Activated T-cell treated with anti-CD3 and anti-CD28 coated beads, Interleukin-2, amount 50 U/mL, for 4 hours (primary cell): ENCODE measurements around the gene SGO1. TPM values are rescaled to one million over a fixed set of nuclear protein-coding genes. Genes with fewer than 3 reads are reported as not detected.
A peak's percentile ranks its signal among the peaks of the same experiment; 100 is the strongest.
"Not testable (repeated sequence)": the region's sequence is repeated elsewhere in the genome, so short reads cannot be mapped to it uniquely, and the experiment has no call there.

Experiments used
- ATAC-seq, 2 donors: fragments of 200-7000 bp; cut with Tn5 transposase; one replicate each; pipeline ENCODE4 v1.10.0; 2021
- DNase-seq: peaks from one replicate; pipeline ENCODE4 v3.0.0-alpha.2; 2020
- H3K27me3 Mint-ChIP-seq: one replicate; pipeline ENCODE4 v1.8.0; 2021; ENCODE audit warnings: low read depth, mixed read lengths
- H3K36me3 Mint-ChIP-seq: one replicate; pipeline ENCODE4 v1.8.0; 2022; ENCODE audit warnings: mixed read lengths; ENCODE audit not compliant: insufficient read depth
- H3K4me1 Mint-ChIP-seq: one replicate; pipeline ENCODE4 v1.8.0; 2021; ENCODE audit warnings: low read depth, mixed read lengths
- H3K4me3 Mint-ChIP-seq: one replicate; pipeline ENCODE4 v1.8.0; 2021; ENCODE audit warnings: mild to moderate bottlenecking, moderate library complexity, mixed read lengths
- H3K9me3 Mint-ChIP-seq: one replicate; pipeline ENCODE4 v1.8.0; 2021; ENCODE audit warnings: mixed read lengths
- total RNA-seq, 3 donors: library from RNA; stranded (reverse); gene quantifications; one replicate each; pipeline ENCODE4 v1.2.1, GENCODE V29; 2021

The SGO1 gene
- total RNA-seq, result 1 to 10 TPM; 6.5 to 9.2 (median 7.7) TPM

- peak; percentile 100 for DNase-seq
- H3K9me3 Mint-ChIP-seq, result no peaks in the 10 kb centered on the region
- no peaks in the 10 kb centered on the region for H3K36me3 Mint-ChIP-seq
- no peaks in the 10 kb centered on the region for H3K4me1 Mint-ChIP-seq
- ATAC-seq, result peak; percentile 94 to 96
- no peaks in the 10 kb centered on the region for H3K27me3 Mint-ChIP-seq
- no peak within 1 kb of the TSS for H3K4me3 Mint-ChIP-seq
Observed at GRCh38 chr3:20185679-20186599, at the start of gene SGO1. Gene SGO1 (minus strand): TSS chr3:20186206. CDS start chr3:20184027, 2,179 bp downstream.

GRCh38 chr3:20235796-20236195, 49.8 kb upstream of the SGO1 start:
- H3K27me3 Mint-ChIP-seq, result no peaks in the 10 kb centered on the region
- H3K9me3 Mint-ChIP-seq, result no peaks in the 10 kb centered on the region
- DNase-seq (no peak), ATAC-seq (no peak)
- H3K4me3 Mint-ChIP-seq, result no peak overlapping the region
- H3K4me1 Mint-ChIP-seq, result no peaks in the 10 kb centered on the region
- H3K36me3 Mint-ChIP-seq, result no peaks in the 10 kb centered on the region

- no peaks in the 10 kb centered on the region for H3K36me3 Mint-ChIP-seq
- H3K4me1 Mint-ChIP-seq, result no peaks in the 10 kb centered on the region
- H3K4me3 Mint-ChIP-seq, result no peak overlapping the region
- ATAC-seq, result no peak
- no peaks in the 10 kb centered on the region for H3K27me3 Mint-ChIP-seq
- DNase-seq, result no peak
- H3K9me3 Mint-ChIP-seq, result no peaks in the 10 kb centered on the region
Observed at GRCh38 chr3:20232906-20233780, 47.1 kb upstream of the SGO1 start.

- DNase-seq (no peak), ATAC-seq (no peak)
- H3K4me3 Mint-ChIP-seq, result no peak overlapping the region
- H3K9me3 Mint-ChIP-seq, result no peaks in the 10 kb centered on the region
- H3K27me3 Mint-ChIP-seq, result no peaks in the 10 kb centered on the region
- H3K36me3 Mint-ChIP-seq, result no peaks in the 10 kb centered on the region
- no peaks in the 10 kb centered on the region for H3K4me1 Mint-ChIP-seq
Observed at GRCh38 chr3:20230954-20231353, 44.9 kb upstream of the SGO1 start.

GRCh38 chr3:20225769-20226168, 39.8 kb upstream of the SGO1 start:
- ATAC-seq (no peak), DNase-seq (no peak)
- Mint-ChIP-seq H3K4me3 (no peak overlapping the region), H3K9me3 (no peaks in the 10 kb centered on the region), H3K36me3 (no peaks in the 10 kb centered on the region), H3K27me3 (no peaks in the 10 kb centered on the region), H3K4me1 (no peaks in the 10 kb centered on the region)

- H3K9me3 Mint-ChIP-seq, result no peaks in the 10 kb centered on the region
- H3K27me3 Mint-ChIP-seq, result no peaks in the 10 kb centered on the region
- DNase-seq (no peak), ATAC-seq (no peak)
- no peak overlapping the region for H3K4me3 Mint-ChIP-seq
- H3K36me3 Mint-ChIP-seq, result no peaks in the 10 kb centered on the region
- no peaks in the 10 kb centered on the region for H3K4me1 Mint-ChIP-seq
Observed at GRCh38 chr3:20222274-20222673, 36.3 kb upstream of the SGO1 start.

GRCh38 chr3:20218215-20218614, 32.2 kb upstream of the SGO1 start:
- H3K9me3 Mint-ChIP-seq, result no peaks in the 10 kb centered on the region
- ATAC-seq (no peak), DNase-seq (no peak)
- no peaks in the 10 kb centered on the region for H3K27me3 Mint-ChIP-seq
- H3K4me3 Mint-ChIP-seq, result no peak overlapping the region
- H3K36me3 Mint-ChIP-seq, result no peaks in the 10 kb centered on the region
- no peaks in the 10 kb centered on the region for H3K4me1 Mint-ChIP-seq

GRCh38 chr3:20215636-20216035, 29.6 kb upstream of the SGO1 start:
- no peaks in the 10 kb centered on the region for H3K9me3 Mint-ChIP-seq

GRCh38 chr3:20213491-20213890, 27.5 kb upstream of the SGO1 start:
- H3K4me1 Mint-ChIP-seq, H3K36me3 Mint-ChIP-seq, ATAC-seq, DNase-seq, H3K27me3 Mint-ChIP-seq, H3K4me3 Mint-ChIP-seq, H3K9me3 Mint-ChIP-seq: not testable (repeated sequence)

More at GRCh38 chr3:20215636-20216035, 29.6 kb upstream of the SGO1 start:
- Mint-ChIP-seq H3K4me3 (no peak overlapping the region), H3K27me3 (no peaks in the 10 kb centered on the region), H3K4me1 (no peaks in the 10 kb centered on the region), H3K36me3 (no peaks in the 10 kb centered on the region)
- ATAC-seq, result no peak
- DNase-seq, result no peak

- DNase-seq, H3K4me3 Mint-ChIP-seq, ATAC-seq, H3K4me1 Mint-ChIP-seq, H3K27me3 Mint-ChIP-seq: not testable (repeated sequence)
- Mint-ChIP-seq H3K9me3 (peaks cover 22% of the 10 kb centered on the region), H3K36me3 (peaks cover 13% of the 10 kb centered on the region)
Observed at GRCh38 chr3:20207945-20208344, 21.9 kb upstream of the SGO1 start.

GRCh38 chr3:20205898-20206297, 19.9 kb upstream of the SGO1 start:
- not testable (repeated sequence) for H3K4me3 Mint-ChIP-seq, H3K27me3 Mint-ChIP-seq, ATAC-seq, DNase-seq, H3K4me1 Mint-ChIP-seq
- peaks cover 13% of the 10 kb centered on the region for H3K36me3 Mint-ChIP-seq
- H3K9me3 Mint-ChIP-seq, result peaks cover 22% of the 10 kb centered on the region

GRCh38 chr3:20201143-20201542, 15.1 kb upstream of the SGO1 start:
- DNase-seq (no peak), ATAC-seq (no peak)
- H3K4me1 Mint-ChIP-seq, result peaks cover 7% of the 10 kb centered on the region
- H3K36me3 Mint-ChIP-seq, result peaks cover 6% of the 10 kb centered on the region
- H3K4me3 Mint-ChIP-seq, result no peak overlapping the region
- no peaks in the 10 kb centered on the region for H3K27me3 Mint-ChIP-seq
- peaks cover 7% of the 10 kb centered on the region for H3K9me3 Mint-ChIP-seq

GRCh38 chr3:20197775-20198174, 11.8 kb upstream of the SGO1 start:
- H3K4me1 Mint-ChIP-seq, result peaks cover 7% of the 10 kb centered on the region
- ATAC-seq, result no peak
- DNase-seq, result no peak
- H3K9me3 Mint-ChIP-seq, result no peaks in the 10 kb centered on the region
- H3K36me3 Mint-ChIP-seq, result peaks cover 1% of the 10 kb centered on the region
- H3K27me3 Mint-ChIP-seq, result no peaks in the 10 kb centered on the region
- no peak overlapping the region for H3K4me3 Mint-ChIP-seq

GRCh38 chr3:20194793-20195460, 8.9 kb upstream of the SGO1 start:
- H3K4me3 Mint-ChIP-seq, result no peak overlapping the region
- DNase-seq (no peak), ATAC-seq (no peak)
- peaks cover 7% of the 10 kb centered on the region for H3K4me1 Mint-ChIP-seq
- H3K9me3 Mint-ChIP-seq, result no peaks in the 10 kb centered on the region
- no peaks in the 10 kb centered on the region for H3K27me3 Mint-ChIP-seq
- H3K36me3 Mint-ChIP-seq, result peaks cover 1% of the 10 kb centered on the region
